HFF-Myc (cell line): ENCODE data around the gene EWSR1.
A peak's percentile ranks its signal among the peaks of the same experiment; 100 is the strongest.

Experiments
- DNase-seq: peaks from one replicate; pipeline ENCODE4 v3.0.0-alpha.2; 2011; ENCODE audit warnings: low read depth; ENCODE audit errors: extremely low read depth
- H3K4me3 ChIP-seq: replicated peaks from 2 replicates; pipeline ENCODE4 v1.5.1; 2011; ENCODE audit warnings: low read depth, mild to moderate bottlenecking, control low read depth, low read length
- CTCF ChIP-seq: IDR thresholded peaks from 2 replicates; pipeline ENCODE4 v1.5.1; 2012; ENCODE audit warnings: mild to moderate bottlenecking, low read depth, low read length, control low read depth; ENCODE audit errors: missing control alignments

EWSR1 gene

GRCh38 chr22:29311464-29312217 is 43.6 kb downstream of the EWSR1 start:
- H3K4me3 ChIP-seq = no peak overlapping the region
- TF ChIP-seq CTCF = no peak
- no peak for DNase-seq

DNA sequence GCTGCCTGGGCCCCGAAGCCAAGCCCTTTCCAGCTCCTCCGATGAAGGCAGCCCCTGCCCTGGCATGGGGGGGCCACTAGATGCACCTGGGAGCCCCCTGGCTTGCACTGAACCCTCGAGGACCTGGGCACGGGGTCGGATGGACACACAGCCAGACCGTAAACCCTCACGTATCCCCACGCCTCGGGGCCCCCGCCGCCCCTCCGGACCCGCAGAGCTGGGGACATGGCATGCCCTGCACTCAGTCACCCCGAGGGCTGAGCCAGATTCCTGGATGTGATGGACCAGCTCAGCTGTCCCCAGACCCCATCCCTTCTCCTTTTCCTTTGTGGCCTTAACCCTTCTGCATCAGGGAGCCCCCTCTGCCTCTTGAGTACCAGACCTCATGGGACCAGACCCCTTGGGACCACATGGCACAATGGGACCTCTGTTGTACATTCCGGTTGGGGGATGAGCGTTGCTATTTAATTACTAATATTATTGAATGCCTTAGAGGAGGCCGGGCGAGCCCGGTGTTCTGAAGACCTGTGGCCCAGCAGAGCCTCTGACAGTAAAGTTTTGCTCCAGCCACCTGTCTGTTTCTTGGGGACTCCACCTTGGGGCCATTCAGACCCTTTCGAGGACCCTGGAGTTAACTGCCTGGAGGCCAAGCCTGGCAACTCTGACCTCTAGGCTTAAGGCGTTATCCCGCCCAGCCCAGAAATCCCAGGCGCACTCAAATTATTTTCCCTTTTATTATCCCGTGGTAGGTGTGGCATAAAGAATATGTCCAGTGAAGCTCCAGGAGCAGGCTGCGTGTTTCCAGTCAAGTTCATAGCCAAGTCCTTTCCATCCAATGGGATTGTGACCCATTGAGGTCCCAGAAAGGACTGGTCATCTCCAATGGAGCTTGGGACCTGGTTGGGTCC is 44.4 kb downstream of the EWSR1 start:
- TF ChIP-seq CTCF = no peak
- no peak overlapping the region for H3K4me3 ChIP-seq
- no peak for DNase-seq

GRCh38 chr22:29313126-29313575 is 45.1 kb downstream of the EWSR1 start:
- no peak for DNase-seq
- TF ChIP-seq CTCF = peak; percentile 74
- no peak overlapping the region for H3K4me3 ChIP-seq

GRCh38 chr22:29313576-29314466 is 45.8 kb downstream of the EWSR1 start:
- H3K4me3 ChIP-seq = no peak overlapping the region
- DNase-seq = no peak
- TF ChIP-seq CTCF = no peak

GRCh38 chr22:29314537-29315285 is 46.6 kb downstream of the EWSR1 start:
- DNase-seq = no peak
- TF ChIP-seq CTCF = no peak
- no peak overlapping the region for H3K4me3 ChIP-seq
